CD14-positive monocyte (primary cell): Measurements from ENCODE around the gene CARM1. TPM values are rescaled to one million over a fixed set of nuclear protein-coding genes. Genes with fewer than 3 reads are reported as not detected.

Experiments used
- DNase-seq, 3 donors: peaks; one replicate each; pipeline ENCODE4 v3.0.0-alpha.2; 2011 to 2022
- H2AFZ ChIP-seq: 2 replicates; pipeline ENCODE4 v1.6.0; 2012; ENCODE audit warnings: mild to moderate bottlenecking, low read depth, low read length, inconsistent platforms; ENCODE audit not compliant: insufficient read depth, poor library complexity, severe bottlenecking
- H3K27ac ChIP-seq, 2 donors: 1 replicate in 1 of 2; 2 replicates in 1 of 2; pipeline ENCODE4 v1.5.1; 2012 to 2013; ENCODE audit warnings: low read length in 2 of 2, control low read depth in 1 of 2, inconsistent platforms in 1 of 2, low read depth in 1 of 2, mild to moderate bottlenecking in 1 of 2
- H3K27me3 ChIP-seq, 2 donors: one replicate each; pipeline versions ENCODE4 v1.6.0 to v1.6.1; 2011 to 2013; ENCODE audit warnings: low read length in 2 of 2; ENCODE audit not compliant: control insufficient read depth in 2 of 2, insufficient read depth in 2 of 2
- H3K36me3 ChIP-seq, 2 donors: replicated peaks in 1 of 2; 1 replicate in 1 of 2; 2 replicates in 1 of 2; pipeline versions ENCODE4 v1.5.1 to v1.6.1; 2012 to 2013; ENCODE audit warnings: low read length in 2 of 2, control low read depth in 1 of 2, inconsistent platforms in 1 of 2, mild to moderate bottlenecking in 1 of 2; ENCODE audit not compliant: insufficient read depth in 2 of 2, control insufficient read depth in 1 of 2
- H3K4me1 ChIP-seq, 2 donors: 1 replicate in 1 of 2; 2 replicates in 1 of 2; pipeline versions ENCODE4 v1.5.1 to v1.6.1; 2012 to 2013; ENCODE audit warnings: low read length in 2 of 2, control low read depth in 1 of 2, inconsistent platforms in 1 of 2, mild to moderate bottlenecking in 1 of 2, moderate library complexity in 1 of 2; ENCODE audit not compliant: insufficient read depth in 2 of 2, control insufficient read depth in 1 of 2
- H3K4me2 ChIP-seq: replicated peaks from 2 replicates; pipeline ENCODE3; 2012; ENCODE audit warnings: low read length, moderate library complexity, mild to moderate bottlenecking; ENCODE audit not compliant: poor library complexity, severe bottlenecking; ENCODE audit errors: extremely low read depth
- H3K4me3 ChIP-seq, 3 experiments: fragments of 200-600 bp in 1 of 3; sonication (generic) in 1 of 3; replicated peaks in 1 of 3; 1 replicate in 2 of 3; 2 replicates in 1 of 3; pipeline ENCODE4 v1.5.1; 2011 to 2013; ENCODE audit warnings: low read length in 3 of 3, mild to moderate bottlenecking in 3 of 3, control low read depth in 2 of 3, low read depth in 2 of 3, inconsistent platforms in 1 of 3, moderate library complexity in 1 of 3
- H3K79me2 ChIP-seq: 2 replicates; pipeline ENCODE4 v1.6.0; 2012; ENCODE audit warnings: mild to moderate bottlenecking, control low read depth, inconsistent platforms, low read length, moderate library complexity; ENCODE audit not compliant: insufficient read depth
- H3K9ac ChIP-seq: 2 replicates; pipeline ENCODE4 v1.6.0; 2017; ENCODE audit warnings: low read length, mild to moderate bottlenecking; ENCODE audit not compliant: insufficient read depth, poor library complexity, severe bottlenecking
- H3K9me3 ChIP-seq, 2 donors: replicated peaks in 1 of 2; 1 replicate in 1 of 2; 2 replicates in 1 of 2; pipeline versions ENCODE4 v1.5.1 to v1.6.1; 2012 to 2013; ENCODE audit warnings: low read length in 2 of 2, control low read depth in 1 of 2; ENCODE audit not compliant: control insufficient read depth in 1 of 2, insufficient read depth in 1 of 2
- H4K20me1 ChIP-seq: 2 replicates; pipeline ENCODE4 v1.6.0; 2012; ENCODE audit warnings: mild to moderate bottlenecking, low read length, control low read depth, moderate library complexity; ENCODE audit not compliant: insufficient read depth
- H3K27ac Mint-ChIP-seq, 7 donors: one replicate each; pipeline ENCODE4 v1.8.0; 2020; ENCODE audit warnings: mild to moderate bottlenecking in 7 of 7, mixed read lengths in 7 of 7, moderate library complexity in 6 of 7, inconsistent platforms in 2 of 7
- H3K27me3 Mint-ChIP-seq, 3 donors: one replicate each; pipeline ENCODE4 v1.8.0; 2021 to 2022; ENCODE audit warnings: low read depth in 3 of 3, mild to moderate bottlenecking in 3 of 3, mixed read lengths in 3 of 3, moderate library complexity in 3 of 3, inconsistent platforms in 1 of 3
- H3K36me3 Mint-ChIP-seq, 2 donors: one replicate each; pipeline ENCODE4 v1.8.0; 2020; ENCODE audit warnings: mixed read lengths in 2 of 2, inconsistent platforms in 1 of 2, mild to moderate bottlenecking in 1 of 2
- H3K4me1 Mint-ChIP-seq: one replicate; pipeline ENCODE4 v1.8.0; 2020; ENCODE audit warnings: mild to moderate bottlenecking, mixed read lengths
- H3K4me3 Mint-ChIP-seq, 2 donors: one replicate each; pipeline ENCODE4 v1.8.0; 2020; ENCODE audit warnings: mild to moderate bottlenecking in 2 of 2, mixed read lengths in 2 of 2, moderate library complexity in 1 of 2
- H3K9me3 Mint-ChIP-seq, 7 donors: one replicate each; pipeline ENCODE4 v1.8.0; 2020 to 2022; ENCODE audit warnings: mixed read lengths in 7 of 7, mild to moderate bottlenecking in 6 of 7, moderate library complexity in 6 of 7, inconsistent platforms in 2 of 7
- WGBS: methylation state at CpG from one replicate; pipeline ENCODE4 v1.1.5; 2013; ENCODE audit warnings: missing lambda C conversion rate; ENCODE audit not compliant: insufficient coverage; 5-methylcytosine and 5-hydroxymethylcytosine counted together
- intact Hi-C, 2 donors: fragments of 100-400 bp; cut with micrococcal nuclease; formaldehyde crosslinking; loops; one replicate each; pipeline versions ENCODE4 v1.15.0 to v1.15.1; 2023
- polyA plus RNA-seq, 3 donors: library from polyadenylated mRNA; depleted of rRNA in 1 of 3; unstranded in 2 of 3; stranded (reverse) in 1 of 3; fragments of 300-500 nt in 2 of 3; fragments of >200 nt in 1 of 3; fragmentation: Illumina TruSeq in 2 of 3; gene quantifications; 1 replicate in 2 of 3; 2 replicates in 1 of 3; pipeline ENCODE4 v1.2.3, GENCODE V29; 2012 to 2021
- TF ChIP-seq, protein P1 (sequence below): fragments of 200-600 bp; IDR thresholded peaks from one replicate; pipeline ENCODE4 v1.8.0; 2022; ENCODE audit warnings: antibody characterized with exemption, mild to moderate bottlenecking

CARM1 gene
- polyA plus RNA-seq, 3 donors, result 0.17 to 26.3 (median 0.29) TPM

DNA sequence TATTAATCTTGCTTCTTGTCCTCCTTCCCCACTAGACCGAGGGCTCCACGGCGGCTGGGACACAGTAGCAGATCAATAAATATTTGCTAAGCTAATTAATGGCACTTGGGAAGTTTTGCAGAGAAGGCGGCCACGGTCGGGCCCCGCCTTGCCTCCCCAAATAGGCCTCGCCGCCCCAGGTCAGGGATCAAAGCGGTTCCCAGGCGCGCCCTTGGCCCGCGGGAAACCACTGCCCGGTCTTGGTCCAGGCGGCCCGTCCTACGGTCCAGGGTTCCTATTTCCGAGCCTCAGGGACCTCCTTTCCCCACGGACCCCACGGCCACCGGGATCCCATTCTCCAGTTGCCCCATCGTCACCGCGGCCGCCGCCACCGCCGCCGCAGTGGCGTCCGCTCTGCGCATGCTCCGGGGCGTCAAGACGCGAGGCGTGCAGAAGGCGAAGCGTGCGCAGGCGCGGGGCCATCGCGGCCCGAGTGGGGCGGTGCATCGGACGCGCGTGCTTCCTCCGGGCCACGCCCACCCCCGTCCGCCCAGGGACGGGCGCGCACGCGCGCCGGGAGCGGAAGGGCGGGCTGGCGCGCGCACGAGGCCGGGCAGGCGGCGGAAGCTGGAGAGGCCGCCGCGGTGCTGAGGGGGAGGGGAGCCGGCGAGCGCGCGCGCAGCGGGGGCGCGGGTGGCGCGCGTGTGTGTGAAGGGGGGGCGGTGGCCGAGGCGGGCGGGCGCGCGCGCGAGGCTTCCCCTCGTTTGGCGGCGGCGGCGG is 89.1 kb downstream of the CARM1 start, which contains the start of gene SMARCA4:
Gene SMARCA4 (plus strand): TSS at position 717 of the 759 bp plus-strand sequence. CDS start 23,122 bp downstream, outside the sequence.
- Histone ChIP-seq H3K4me2 (peak within 1 kb of the TSS; percentile 90), H3K79me2 (peaks cover 44% of the 10 kb centered on the region), H3K4me3 (peak within 1 kb of the TSS; percentile 73 to 88 (median 81)), H2AFZ (peak within 1 kb of the TSS; percentile 98), H3K27me3 (no peaks in the 10 kb centered on the region), H4K20me1 (peaks cover 36% of the 10 kb centered on the region), H3K4me1 (peaks cover 16 to 31% of the 10 kb centered on the region in 2 donors), H3K36me3 (peaks cover 0 to 6% of the 10 kb centered on the region in 2 donors), H3K9ac (peak within 1 kb of the TSS; percentile 90), H3K9me3 (no peaks in the 10 kb centered on the region), H3K27ac (peak within 1 kb of the TSS; percentile 64 to 92)
- peak within 1 kb of the TSS; percentile 85 to 94 (median 91) for H3K27ac Mint-ChIP-seq
- peak within 1 kb of the TSS; percentile 96 to 97 for H3K4me3 Mint-ChIP-seq
- H3K27me3 Mint-ChIP-seq, result peaks cover 0 to 2% (median 0%) of the 10 kb centered on the region in 3 donors
- intact Hi-C loops, result no loop called here
- H3K36me3 Mint-ChIP-seq, result peaks cover 0 to 11% of the 10 kb centered on the region in 2 donors
- peak; percentile 97 to 98 (median 98) for DNase-seq
- TF ChIP-seq, protein P1, sequence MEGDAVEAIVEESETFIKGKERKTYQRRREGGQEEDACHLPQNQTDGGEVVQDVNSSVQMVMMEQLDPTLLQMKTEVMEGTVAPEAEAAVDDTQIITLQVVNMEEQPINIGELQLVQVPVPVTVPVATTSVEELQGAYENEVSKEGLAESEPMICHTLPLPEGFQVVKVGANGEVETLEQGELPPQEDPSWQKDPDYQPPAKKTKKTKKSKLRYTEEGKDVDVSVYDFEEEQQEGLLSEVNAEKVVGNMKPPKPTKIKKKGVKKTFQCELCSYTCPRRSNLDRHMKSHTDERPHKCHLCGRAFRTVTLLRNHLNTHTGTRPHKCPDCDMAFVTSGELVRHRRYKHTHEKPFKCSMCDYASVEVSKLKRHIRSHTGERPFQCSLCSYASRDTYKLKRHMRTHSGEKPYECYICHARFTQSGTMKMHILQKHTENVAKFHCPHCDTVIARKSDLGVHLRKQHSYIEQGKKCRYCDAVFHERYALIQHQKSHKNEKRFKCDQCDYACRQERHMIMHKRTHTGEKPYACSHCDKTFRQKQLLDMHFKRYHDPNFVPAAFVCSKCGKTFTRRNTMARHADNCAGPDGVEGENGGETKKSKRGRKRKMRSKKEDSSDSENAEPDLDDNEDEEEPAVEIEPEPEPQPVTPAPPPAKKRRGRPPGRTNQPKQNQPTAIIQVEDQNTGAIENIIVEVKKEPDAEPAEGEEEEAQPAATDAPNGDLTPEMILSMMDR, result no peak
- H3K4me1 Mint-ChIP-seq, result peaks cover 30% of the 10 kb centered on the region
- under 1% methylated on average over 96 of the region's 100 CpGs for WGBS
- H3K9me3 Mint-ChIP-seq, result peaks cover 0 to 1% (median 0%) of the 10 kb centered on the region in 7 donors

DNA sequence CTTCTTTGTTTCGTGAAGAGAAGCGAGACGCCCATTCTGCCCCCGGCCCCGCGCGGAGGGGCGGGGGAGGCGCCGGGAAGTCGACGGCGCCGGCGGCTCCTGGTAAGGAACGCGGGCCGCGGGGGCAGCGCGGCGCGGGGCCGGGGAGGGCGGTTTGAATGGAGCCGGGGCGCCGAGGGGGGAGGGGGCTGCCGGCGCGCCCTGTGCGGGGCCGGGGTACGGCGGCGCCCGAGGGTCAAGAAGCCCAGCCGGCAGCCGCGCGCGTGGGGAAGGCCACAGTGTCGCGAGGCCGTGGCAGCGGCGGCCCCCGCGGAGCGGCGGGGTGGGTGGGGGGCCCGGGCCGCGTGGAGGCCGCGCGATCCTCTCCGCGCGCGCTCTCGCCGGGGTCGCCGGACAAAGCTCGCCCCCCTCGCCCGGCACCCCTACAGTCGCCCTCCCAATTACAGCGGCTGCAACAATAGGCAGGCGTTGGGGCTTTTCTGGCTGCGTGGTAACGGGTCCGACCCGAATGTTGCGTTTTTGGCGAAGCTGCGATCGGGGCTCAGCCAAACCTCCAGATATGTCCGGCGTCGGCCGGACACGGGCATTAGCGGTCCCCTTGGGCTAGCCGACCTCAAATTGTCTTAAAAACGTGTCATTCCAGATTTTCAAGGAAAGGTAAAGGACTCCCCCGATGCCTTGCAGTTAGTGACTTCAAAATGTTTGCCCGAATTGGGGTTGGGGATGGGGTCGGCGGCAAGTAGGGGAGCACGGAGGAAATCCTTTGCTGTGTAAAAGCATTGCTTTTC is 89.9 kb downstream of the CARM1 start:
- no peaks in the 10 kb centered on the region for H3K27me3 ChIP-seq
- H4K20me1 ChIP-seq, result peaks cover 44% of the 10 kb centered on the region
- H3K79me2 ChIP-seq, result peaks cover 52% of the 10 kb centered on the region
- intact Hi-C loops, result no loop called here
- 0% methylated on average over 83 of the region's 92 CpGs for WGBS
- H3K4me1 ChIP-seq, result peaks cover 16 to 31% of the 10 kb centered on the region in 2 donors
- Mint-ChIP-seq H3K4me1 (peaks cover 30% of the 10 kb centered on the region), H3K36me3 (peaks cover 0 to 11% of the 10 kb centered on the region in 2 donors), H3K27me3 (peaks cover 0 to 2% (median 0%) of the 10 kb centered on the region in 3 donors), H3K4me3 (peak overlapping the region; percentile 96 to 97), H3K9me3 (peaks cover 0 to 1% (median 0%) of the 10 kb centered on the region in 7 donors), H3K27ac (peak overlapping the region; percentile 84 to 94 (median 87))
- no peaks in the 10 kb centered on the region for H3K9me3 ChIP-seq
- peak overlapping the region; percentile 88 for H3K4me2 ChIP-seq
- peak overlapping the region; percentile 72 for H2AFZ ChIP-seq
- peak overlapping the region; percentile 50 to 63 for H3K27ac ChIP-seq
- peak overlapping the region; percentile 62 to 88 (median 81) for H3K4me3 ChIP-seq
- peak overlapping the region; percentile 61 for H3K9ac ChIP-seq
- DNase-seq, result peak in 1 of 3 donors; percentile 3
- H3K36me3 ChIP-seq, result peaks cover 0 to 6% of the 10 kb centered on the region in 2 donors
- TF ChIP-seq, protein P1, result no peak
